Activated CD8-positive, alpha-beta memory T cell treated with anti-CD3 and anti-CD28 coated beads for 48 hours (primary cell): Measurements from ENCODE around the gene TCP11.
"Not testable (repeated sequence)": the region's sequence is repeated elsewhere in the genome, so short reads cannot be mapped to it uniquely, and the experiment has no call there.

Experiments used
- DNase-seq, 3 experiments: peaks; one replicate each; pipeline ENCODE4 v3.0.0-alpha.2; 2020; ENCODE audit warnings: low read depth in 2 of 3, low spot score in 2 of 3

TCP11 gene

DNA sequence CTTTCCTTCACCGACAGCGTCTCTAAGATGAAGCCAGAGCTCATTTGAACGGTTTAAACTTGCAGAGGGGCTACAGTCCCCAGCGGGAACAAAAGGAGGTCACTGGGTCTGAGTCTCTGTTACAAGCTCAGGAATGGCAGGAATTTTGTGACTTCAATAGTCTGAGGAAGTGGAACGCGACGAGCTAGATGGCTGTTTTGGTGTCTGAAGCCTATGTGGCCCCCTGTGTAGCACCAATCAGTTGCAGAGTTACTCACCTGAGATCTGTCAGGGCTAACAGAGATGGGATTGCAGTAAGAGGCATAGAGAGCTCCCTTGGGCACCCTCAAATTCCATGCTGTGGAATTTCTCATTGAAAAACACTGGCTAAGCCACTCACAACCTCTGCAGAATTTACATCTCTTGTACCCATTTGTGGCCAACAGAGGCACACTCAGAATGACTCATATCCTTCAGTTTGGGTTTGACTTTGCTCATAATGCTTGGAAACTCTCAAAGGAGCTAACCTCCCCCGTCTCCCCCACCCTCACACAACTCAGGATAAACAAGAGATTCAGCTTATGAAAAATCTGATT, 7.1 kb upstream of the TCP11 start:
- no peak for DNase-seq

DNA sequence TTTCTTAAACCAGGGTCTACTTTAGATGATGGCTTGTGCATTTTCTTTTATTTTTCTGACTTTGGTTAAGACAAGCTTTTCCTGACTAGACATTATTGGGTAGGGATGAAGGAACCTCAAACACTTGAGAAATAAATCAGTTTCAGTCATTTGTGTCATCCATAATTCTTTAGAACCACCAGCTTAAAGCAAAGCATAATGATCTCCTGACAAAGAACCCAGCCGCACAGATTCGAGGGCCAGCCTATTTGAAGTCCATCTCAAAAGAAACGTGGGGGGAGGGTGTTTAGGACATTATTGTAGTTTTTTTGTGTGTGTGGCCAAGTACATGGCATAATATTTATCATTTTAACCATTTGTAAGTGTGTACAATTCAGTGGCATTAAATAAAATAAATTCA, 6.3 kb upstream of the TCP11 start:
- no peak for DNase-seq

DNA sequence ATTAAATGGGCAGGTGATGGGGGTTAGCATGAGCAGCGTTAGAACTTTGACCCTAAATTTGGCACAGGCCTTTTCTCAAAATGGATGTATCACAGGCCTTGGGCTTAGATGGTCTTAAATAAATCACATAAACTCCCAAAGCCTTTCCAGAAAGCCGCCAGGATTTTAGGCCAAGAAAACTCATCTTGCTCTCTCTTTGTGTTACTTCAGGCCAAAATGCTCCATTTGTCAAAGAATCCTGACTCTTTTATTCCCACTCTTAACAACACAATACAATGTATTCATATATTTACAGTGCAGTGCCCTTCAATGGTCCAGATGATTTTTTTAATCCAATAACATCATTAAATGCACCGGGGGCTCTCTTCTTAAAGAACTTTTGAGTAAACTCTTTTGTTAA, 5.9 kb upstream of the TCP11 start:
- no peak for DNase-seq

DNA sequence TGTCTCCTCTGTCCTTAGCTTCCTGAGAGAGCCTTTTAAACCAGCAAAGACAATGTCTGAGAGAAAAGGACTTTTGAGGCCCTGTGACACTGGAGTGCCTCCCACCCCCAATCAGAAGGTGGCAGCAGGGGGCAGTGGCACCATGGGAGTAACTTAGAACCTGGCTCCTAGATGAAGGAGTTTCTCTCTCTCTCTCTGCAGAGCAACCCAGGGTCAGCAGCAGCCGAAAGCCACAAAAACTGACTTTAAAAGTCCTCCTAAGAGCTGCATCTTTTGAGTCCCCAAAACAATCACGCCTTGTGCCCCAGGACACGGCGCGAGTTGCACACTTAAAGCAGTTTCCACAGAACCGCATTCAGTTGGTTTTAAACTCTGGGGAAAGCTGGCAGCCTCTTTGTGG, 5.3 kb upstream of the TCP11 start:
- DNase-seq, result no peak

DNA sequence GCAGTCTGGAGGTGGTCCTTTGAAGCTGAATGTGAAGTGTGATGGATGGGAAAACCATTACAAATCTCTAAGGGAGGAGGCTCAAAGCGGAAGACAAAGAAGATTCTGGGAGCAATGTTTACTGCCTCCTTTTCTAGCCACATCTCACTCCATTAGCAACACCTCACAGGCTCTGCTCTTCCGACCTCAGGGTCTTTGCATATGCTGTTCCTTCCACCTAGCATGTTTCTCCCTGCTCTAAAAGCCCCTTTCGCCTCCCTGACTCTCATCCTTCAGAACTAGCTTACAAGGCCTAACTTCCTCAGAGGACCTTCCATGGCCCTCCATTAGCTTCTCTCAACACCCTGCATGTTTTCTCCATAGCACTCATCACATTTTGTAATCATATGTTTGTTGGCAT, 4.6 kb upstream of the TCP11 start:
- DNase-seq, result no peak

DNA sequence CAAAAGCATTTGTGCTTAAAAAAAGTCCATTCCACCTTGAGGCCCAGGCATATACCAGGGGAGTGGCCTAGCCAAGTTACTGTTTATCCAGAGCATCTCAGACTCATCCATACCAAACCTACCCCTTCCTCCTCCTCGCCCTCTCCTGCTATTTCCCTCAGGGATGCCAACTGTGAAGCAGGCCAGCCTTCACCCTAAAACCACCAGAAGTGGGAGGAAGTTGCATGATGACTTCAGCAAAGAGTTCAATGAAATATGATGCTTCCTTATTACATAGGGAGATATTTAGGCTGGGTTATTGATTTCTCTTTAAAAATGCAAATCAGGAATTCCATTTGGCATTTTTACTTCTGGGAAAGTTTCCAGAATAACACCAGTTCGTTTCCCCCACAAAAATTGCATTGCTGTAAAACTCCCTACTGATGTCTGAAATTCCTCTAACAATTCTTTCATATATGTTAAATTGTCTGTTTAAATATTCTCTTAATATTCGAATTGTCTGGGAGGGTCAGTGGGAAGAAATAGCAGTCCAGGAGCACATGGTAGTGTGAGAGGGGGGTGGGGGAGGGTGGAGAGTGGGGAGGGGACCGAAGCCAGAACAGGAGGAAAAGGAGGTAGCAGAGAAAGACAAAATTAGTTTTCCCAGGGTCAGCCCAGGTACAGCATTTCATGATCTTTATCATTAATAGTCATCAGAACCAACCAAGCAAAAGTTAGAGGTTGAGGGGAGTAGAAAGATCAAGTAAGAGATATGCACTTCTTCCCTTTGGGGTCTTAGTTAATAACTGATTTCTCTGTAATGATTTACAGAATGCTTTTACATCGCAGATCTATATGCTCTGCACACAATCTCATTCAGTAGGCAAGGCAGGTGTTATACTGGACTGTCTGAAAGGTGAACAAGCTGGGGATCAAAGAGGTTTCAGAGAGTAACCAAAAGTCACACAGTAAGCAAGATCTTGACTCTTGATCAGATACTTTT, 1.7 kb upstream of the TCP11 start:
- DNase-seq, result no peak

DNA sequence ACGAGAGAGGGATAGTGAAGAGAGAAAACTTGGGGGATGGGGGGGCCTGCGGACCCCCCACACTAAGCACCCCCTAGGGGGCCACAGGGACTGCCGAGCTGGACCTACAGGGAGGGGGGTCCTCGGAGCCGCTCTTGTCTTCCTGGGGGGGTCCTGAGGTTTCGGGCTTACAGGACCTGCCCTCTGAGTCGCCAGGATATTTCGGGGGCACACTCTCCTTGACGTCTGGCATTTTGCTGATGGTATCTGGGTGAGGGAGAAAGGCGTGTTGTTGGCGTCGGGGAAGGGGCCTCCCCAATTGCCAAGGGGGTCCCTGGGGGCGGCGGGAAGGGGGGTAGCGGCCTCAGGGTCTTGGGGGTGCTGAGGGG, 516 bp downstream of the TCP11 start:
- no peak for DNase-seq

DNA sequence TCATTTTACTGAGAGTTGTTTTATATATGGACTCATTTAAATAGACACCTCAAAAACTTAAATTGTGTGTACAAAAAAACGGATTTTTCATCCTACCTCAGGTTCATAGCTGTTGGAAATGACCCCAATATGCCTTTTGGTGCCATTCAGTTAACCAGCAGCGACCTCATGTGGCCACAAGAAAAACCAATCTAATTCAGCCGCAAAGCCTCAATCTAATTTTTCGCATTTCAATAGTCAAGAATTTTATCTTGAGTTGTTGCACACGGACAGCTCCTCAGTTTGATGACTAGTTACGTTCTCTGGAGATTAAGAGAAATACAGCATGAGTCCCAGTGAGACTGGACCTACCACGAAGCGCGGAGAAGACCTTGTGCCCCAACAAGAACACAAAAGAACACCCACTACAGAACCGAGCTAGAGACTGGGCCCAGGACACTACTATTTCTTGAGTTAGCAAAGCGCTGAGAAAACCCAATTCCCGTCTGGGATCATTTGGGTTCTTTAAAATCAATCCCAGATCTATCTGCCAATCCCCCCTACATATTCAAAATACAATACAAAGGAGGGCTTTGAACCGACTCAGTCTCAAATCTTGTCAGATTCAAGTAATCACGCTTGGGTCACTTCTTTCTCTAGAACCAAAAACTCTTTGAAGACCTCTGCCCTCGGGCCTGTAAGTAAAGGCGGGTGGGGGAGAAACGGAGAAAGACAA, 1.1 kb downstream of the TCP11 start:
- no peak for DNase-seq

DNA sequence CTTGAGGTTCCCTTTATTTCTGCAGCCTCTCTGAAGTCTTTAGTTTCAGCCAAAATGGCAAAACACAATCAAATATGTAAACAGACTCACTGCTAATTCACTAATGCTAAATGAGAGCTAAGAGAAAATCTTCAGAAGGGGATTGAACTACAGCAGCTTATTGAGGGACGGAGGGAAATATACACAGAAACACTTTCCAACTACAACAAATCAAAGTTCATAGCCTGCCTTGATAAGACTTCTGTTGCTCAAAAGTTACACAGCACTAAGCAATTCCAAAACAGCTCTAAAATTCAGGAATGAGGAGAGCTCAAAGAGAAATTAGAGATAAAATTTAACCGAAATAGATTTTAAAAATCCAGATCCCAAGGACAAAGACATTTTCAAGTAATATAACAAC, 1.7 kb downstream of the TCP11 start:
- no peak for DNase-seq

DNA sequence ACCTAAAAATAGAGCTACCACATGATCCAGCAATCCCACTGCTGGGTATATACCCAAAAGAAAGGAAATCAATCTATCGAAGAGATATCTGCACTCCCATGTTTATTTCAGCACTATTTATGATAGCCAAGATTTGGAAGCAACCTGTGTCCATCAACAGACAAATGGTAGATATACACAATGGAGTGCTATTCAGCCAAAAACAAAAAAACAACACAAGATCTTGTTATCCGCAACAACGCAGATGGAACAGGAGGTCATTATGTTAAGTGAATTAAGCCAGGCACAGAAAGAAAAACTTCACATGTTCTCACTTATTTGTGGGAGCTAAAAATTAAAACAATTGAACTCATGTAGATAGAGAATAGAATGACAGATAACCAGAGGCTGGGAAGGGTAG, 2.9 kb downstream of the TCP11 start:
- not testable (repeated sequence) for DNase-seq

DNA sequence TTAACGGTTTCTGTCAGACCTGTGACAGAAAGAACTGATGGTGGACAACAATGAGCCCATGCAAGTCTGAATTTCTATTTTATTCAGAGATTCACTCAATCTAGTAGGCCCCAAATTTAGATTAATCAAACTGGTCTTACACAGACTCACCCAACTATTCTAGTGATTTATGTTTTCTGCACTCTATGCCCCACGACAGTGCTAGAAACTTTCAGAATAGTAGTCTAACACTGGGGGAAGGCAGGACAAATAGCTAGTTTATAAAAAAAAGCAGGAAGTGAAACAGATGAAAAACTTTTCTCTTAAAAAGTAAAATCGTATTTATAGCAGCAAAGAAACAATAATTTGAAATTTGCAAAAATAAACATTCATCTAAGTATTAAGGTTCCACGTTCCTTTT, 5.0 kb downstream of the TCP11 start:
- no peak for DNase-seq

DNA sequence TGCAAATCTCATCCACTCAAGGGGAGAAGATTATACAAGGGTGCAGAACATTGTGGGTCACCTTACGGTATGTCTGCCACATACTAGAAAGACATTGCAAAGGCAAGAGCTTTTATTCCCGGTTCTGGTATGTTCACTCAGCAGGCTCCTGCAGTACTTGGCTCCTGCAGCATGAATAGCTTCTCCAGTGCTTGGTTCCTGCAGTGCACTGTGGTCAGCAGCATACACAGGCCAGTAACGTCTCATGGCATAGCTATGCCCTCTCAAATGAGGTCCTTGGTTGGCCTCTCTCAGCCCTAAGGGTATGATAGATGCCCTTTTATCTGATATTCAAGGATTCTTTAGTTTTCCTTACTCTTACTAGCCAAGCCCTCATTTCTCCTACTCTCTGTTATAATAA, 12.6 kb downstream of the TCP11 start:
- DNase-seq, result no peak

DNA sequence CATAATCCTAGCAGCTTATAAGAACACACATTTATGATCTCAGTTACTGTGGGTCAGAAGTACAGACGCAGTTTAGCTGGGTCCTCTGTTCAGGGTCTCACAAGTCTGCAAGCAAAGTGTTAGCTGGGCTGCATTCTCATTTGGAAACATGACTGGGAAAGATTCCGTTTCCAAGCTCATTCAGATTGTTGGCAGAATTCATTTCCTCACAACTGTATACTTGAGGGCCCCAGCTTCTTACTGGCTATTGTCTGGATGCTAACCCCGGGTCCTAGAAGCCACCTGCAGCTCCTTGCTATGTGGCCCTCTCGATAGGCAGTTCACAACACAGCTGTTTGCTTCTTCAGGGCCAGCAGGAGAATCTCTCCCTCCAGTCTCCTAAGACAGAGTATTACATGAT, 13.1 kb downstream of the TCP11 start:
- no peak for DNase-seq

DNA sequence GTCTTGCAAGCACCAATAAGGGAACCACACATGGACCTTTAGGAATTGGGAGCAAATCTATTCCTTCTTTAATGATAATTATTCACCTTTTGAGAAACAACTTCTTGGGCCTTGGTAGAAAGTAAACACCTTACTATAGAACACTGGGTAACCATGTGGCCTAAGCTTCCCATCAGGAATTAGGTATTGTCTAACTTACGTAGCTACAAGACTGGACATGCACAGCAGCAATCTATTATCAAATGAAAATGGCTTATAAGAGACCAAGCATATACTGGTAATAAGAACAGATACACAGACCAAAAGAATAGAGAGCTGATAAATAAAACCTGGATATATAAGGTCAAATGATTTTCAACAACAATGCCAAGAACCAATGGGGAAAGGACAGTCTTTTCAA, 16.8 kb downstream of the TCP11 start:
- DNase-seq, result no peak

DNA sequence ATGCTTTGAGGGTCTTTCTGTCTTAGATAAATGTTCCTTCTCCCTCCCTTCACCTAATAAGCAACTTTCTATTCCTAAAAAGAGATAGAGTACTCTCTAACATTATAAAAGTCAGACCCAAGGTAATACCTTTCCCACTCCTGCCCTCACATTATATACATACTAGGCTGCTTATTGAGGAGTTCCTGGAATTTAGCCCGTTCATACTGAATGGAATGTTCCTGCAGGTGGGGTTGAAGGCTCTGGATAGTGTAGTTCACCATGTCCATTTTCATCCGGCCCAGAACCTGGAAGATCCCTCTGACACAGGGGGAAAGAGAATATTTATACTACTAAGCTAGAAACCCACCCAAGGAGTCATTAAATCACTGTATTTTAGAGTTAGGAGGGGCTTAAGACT, 20.4 kb downstream of the TCP11 start:
- no peak for DNase-seq

DNA sequence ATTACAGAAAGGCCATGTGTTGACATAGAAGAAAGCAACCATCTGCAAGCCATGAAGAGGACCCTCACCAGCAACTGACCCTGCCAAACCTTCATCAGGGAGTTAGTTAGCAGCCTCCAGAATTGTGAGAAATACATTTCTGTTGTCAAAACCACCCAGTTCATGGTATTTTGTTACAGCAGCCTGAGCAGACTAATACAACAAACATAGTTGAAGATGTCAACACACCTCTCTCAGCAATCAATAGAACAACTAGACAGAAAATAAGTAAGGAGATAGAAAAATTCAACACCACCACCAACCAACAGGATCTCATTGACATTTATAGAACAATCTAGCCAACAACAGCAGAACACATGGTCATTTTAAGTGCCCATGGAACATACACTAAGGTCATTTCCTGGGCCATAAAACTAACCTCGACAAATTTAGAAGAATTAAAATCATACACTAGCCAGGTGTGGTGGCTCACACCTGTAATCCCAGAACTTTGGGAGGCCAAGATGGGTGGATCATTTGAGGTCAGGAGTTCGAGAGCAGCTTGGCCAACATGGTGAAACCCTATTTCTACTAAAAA, 32.7 kb downstream of the TCP11 start:
- DNase-seq, result no peak

DNA sequence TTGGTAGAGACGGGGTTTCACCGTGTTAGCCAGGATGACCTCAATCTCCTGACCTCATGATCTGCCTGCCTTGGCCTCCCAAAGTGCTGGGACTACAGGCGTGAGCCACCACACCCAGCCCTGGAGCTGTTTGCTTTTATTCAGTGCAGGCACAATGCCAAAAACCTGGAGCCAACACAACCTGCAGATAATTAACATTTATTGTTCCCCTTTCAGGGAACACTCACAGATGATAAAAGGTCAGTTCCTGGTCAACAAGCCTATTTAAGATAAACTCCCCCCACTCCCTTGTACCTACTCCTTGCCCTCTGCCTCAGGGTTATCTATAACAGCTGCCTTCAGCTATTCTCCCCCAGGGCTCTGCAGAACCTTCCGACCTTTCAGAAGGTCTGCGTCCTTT, 33.4 kb downstream of the TCP11 start:
- DNase-seq, result not testable (repeated sequence)

DNA sequence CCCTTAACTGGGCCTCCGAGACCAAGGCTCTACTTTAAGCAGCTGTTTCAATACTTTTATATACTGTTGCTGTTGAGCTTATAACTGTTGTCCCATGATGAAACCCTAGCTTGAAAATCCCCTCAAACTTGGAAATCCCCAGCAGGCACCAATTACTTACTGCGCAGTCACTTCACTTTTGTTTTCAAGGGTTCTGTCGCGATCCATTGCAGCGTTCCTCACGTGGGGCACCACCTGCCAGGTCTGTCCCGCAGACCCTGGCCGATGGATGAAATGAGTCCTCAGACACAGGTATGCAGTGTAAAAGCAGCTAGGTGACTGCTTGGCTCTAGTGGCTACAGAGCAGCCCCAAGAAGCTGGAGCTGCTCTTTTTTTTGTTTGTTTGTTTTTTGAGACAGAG, 33.9 kb downstream of the TCP11 start:
- not testable (repeated sequence) for DNase-seq

DNA sequence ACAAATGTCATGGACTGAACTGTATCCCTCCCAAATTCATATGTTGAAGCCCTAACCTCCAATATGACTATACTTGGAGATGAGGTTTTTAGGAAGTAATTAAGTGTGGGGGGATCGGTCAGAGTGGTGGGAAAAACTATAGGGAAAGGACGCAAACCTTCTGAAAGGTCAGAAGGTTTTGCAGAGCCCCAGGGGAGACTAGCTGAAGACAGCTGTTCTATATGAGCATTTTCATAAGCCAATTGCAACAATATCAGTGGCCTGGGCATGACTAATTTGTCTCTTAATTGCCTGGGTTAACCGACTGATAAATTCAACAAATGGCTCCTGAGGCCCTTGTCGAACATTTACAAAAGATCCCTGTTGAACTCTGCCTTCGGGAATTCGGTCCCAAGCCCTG, 35.1 kb downstream of the TCP11 start:
- DNase-seq, result not testable (repeated sequence)

DNA sequence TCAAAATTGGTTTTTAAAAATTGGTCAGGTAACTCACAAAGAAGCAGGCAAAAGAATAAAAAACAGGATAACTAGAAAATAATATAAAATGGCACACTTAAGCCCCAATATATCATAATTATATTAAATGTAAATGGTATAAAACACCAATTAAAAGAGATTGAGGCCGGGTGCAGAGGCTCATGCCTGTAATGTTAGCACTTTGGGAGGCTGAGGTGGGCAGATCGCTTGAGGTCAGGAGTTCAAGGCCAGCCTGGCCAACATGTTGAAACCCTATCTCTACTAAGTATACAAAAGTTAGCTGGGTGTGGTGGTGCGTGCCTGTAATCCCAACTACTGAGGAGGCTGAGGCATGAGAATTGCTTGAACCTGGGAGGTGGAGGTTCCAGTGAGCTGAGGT, 36.1 kb downstream of the TCP11 start:
- no peak for DNase-seq

DNA sequence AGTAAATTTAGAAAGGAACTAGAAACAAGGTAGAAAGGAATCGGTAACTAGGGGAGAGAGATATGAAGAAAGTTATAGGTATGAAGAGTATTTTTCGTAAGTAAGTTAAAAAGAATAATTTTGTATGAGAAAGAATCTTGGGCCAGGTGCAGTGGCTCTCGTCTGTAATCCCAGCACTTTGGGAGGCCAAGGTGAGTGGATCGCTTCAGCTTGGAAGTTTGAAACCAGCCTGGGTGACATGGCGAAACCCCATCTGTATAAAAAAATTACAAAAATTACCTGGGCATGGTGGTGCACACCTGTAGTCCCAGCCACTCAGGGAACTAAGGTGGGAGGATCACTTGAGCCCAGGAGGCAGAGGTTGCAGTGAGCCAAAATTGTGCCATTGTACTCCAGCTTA, 42.0 kb downstream of the TCP11 start:
- no peak for DNase-seq
